HG02623 (cell line): ENCODE data around the gene SOCS3.

Experiments used
- ATAC-seq: cut with Tn5 transposase; IDR thresholded peaks from one replicate; pipeline ENCODE4 v1.9.1; 2021; ENCODE audit warnings: moderate library complexity; ENCODE audit not compliant: unreplicated experiment

The SOCS3 gene

DNA sequence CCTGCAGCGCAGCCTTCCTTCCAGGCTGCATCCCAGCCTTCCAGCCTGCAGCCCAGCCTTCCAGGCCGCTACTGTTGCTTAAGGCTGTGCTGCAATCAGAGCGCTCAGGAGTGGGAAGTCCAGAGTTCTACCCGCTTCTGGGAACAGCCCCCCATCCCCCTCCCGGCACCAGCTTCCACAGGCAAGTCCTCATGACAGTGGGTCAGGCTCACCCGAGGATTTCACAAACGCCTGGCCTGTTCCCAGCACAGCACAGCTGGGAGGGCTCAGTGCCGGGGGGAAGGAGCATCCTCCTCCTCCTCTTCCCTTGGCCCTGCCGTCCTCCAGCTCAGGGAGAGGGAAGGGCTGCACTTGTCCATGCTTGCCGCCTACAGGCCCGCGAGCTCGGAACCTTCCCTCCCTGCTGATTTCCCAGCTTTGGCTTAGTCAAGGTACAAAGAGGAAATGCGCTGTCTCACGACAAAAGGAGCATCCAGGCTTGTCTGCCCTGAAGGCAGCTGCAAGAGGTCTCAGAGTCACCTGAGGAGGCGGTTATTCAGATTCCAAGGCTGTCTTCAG lies 8.3 kb downstream of the SOCS3 start:
- no peak for ATAC-seq

DNA sequence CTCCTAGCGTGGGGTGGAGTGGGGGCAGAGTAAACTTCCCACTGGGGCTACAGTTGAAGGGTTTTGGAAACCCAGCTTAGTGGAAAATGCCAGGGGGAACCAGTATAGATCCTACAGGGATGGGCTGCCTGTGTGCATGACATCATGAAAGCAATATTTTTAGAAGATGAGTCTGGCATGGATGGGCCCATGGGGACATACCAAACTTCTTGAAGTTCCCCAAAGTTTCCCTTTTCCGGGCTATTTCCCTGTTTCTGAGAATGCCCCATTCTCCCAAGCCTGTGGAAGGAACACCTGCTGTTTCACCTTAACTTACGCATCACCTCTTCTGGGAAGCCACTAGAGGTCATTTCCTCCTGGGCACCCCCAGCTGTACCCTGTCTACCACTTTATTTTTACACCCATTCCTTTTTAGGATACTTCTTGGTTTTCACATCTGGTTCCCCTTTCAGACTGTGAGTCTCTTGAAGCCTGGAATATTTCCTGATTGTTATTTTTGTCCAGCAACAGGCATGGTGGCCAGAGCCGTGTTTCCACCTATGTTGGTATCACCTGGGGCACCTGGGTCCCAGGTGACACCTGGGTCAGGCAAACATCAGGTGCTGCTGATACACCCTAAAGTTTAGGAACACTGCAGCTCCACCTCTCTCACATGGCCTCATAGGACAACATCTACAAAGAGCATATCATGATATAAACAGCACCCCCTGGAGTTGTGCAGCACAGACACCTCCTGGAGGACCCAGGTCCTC lies 9.8 kb downstream of the SOCS3 start:
- no peak for ATAC-seq

DNA sequence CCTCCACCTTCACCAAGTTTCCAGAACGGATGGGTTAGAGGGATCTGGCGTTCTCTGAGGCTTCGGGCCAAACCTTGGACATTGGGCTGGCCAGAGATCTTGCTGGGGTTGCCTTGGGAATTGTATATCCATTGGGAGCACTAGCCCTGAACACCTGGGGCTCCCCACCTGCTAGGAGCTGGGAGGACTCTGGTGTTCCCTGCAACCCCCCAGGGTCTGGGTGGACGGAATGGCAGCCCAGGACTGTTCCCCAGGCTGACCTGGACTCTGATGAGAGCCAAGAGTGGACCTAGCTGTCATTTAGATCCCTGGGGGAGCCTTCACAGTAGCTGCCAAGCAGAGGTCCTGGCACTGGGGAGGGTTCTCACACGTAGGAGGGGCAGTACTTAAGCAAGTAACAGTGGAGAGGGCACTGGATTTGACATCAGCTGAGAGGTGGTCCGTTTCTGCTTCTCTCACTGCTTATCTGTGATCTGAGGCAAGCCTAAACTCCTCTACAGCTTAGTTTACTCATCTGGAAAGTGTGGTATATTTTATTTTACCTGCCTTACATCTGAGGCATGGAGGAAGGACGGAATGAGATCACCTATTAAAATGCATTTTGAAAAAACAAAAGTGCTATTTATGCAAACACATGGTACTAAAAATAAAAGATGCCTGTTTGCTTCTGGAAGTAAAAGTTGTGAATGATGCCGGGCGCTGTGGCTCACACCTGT lies 11.7 kb downstream of the SOCS3 start:
- no peak for ATAC-seq

DNA sequence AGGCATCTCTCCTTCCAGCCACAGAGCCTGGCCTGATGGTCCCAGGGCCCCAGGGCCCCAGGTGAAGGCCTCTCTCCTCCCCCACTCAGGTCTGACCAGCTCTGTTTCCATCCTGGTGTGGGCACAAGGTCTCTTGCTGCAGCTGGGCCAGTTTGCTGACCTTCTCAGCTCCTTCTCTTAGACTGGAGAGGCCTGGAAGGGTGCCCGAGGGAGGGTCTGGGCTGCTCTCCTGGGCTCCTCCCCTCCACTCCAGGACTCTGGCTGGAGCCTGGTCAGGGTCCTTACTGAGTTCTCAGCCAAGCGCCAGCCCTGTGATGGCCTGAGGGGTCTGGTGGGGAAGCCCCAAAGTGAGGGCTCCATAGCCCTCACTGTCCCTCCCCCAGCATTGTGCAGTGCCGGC lies 12.4 kb downstream of the SOCS3 start:
- no peak for ATAC-seq

DNA sequence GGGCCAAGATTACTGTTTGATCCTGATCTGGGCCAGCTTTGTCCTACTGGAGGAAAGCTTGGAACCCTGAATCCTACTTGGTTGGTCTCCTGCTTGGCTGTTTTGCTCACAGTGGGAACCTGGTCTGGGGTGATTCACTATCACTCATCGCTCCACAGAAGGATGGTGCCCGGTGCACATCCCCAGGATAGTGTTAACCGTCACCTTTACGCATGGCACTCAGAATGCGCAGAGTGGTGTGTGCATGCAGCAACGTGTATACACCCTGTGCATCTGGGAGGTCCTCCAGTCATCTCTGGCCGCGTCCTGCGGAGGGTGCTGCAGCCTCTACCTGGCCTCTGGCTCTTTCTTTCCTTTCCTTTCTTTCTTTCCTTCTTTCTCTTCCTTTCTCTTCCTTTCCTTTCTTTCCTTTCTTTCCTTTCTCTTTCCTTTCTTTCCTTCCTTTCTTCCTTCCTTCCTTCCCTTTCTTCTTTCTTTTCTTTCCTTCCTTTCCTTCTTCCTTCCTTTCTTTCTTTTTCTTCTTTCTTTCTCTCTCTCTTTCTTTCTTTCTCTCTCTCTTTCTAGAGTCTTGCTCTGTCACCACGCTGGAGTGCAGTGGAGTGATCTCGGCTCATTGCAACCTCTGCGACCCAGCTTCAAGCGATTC lies 13.1 kb downstream of the SOCS3 start:
- ATAC-seq, result no peak

DNA sequence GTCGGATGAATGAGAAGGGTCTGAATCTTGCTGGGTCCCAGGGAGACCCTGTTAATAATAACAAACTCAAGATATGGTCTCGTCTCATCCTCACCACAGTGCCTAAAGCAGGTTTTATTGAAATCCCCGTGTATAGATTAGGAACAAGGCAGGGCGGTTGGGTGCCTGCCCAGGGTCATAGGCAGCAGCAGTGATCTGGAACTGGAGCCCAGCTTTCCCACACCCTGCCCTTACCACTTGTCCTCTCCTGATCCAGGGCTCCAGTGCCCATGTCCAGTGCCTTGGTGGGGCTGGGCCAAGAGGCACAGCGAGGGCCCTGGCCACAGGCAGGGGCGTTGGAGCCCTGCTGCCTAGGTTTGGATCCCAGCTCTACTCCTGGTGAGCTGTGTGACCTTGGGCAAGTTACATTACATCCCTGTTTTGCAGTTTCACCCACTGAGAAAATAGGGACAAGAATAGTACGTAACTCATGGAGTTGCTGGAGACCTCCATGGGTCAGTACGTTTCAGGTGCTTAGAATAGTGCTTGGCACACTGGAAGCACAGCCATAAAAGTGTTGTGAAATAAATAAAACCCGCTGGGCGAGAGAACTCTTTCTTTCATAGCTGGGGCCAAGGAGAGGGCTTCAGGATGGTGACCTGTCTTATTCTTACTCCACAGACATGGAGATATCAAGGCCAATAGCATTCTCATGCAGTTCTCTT lies 13.9 kb downstream of the SOCS3 start:
- no peak for ATAC-seq

DNA sequence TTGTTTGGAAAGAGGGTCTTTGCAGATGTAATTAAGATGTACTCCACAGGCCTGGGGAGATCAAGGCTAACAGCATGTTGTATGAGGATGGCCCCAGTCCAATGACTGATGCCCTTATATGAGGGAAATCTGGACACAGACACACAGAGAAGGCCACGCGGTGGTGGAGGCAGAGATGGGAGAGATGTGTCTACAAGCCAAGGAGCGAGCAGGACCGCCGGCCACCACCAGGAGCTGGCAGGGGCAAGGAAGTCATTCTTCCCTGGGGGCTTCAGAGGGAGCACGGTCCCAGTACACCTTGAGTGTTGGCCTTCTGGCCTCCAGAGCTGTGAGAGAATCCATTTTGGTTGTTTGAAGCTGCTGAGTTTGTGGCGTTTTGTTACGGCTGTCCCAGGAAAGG lies 14.7 kb downstream of the SOCS3 start:
- no peak for ATAC-seq

DNA sequence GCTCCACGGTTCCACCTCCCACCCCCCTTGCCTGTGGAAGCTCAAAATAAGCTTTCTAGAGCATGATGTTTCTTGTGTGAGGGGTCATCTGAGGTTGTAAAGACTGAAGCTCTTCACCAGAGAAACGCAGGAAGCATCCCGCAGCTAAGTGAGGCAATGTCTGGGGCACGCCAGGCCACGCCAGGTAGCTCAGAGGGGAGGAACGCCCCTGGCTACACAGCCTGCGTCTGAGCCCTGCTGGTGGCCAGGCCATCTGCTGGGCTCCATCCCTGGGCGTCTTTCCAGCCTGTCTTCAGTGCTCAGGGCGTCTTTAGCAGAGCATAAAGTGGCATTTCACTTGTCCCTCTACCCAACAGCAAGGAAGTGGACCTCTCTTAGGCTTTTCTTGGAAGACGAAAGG lies 15.2 kb downstream of the SOCS3 start:
- no peak for ATAC-seq

DNA sequence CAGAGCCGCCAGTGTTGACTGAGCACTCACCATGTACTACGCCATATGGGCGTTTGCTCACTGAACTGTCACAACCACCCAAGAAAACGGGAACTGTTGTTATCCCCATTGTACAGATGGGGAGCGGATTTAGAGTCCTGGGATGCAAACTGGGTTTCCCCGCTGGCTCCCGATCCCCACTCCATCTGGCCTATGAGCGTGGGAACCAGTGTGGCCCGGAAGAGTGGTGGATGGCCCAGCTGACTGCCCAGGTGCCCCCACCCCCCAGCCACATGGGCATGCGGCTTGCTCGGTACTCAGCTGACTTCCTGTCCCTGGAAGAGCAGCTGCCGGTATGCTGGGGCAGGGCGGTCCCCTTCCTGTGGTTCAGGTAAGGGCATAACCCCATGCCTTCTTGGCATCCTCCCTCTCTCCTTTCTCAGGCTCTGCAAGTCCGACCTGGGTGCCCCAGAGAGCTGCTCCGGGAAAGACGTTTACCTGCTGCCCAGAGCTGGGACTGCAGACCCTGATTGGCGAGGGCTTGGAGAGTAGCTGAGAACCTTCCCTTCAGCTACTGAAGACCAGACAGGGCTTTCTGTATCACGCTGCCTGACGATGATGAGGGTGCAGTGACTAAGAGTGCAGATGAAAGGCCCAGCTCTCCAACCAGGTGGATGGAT lies 16.2 kb downstream of the SOCS3 start:
- no peak for ATAC-seq

DNA sequence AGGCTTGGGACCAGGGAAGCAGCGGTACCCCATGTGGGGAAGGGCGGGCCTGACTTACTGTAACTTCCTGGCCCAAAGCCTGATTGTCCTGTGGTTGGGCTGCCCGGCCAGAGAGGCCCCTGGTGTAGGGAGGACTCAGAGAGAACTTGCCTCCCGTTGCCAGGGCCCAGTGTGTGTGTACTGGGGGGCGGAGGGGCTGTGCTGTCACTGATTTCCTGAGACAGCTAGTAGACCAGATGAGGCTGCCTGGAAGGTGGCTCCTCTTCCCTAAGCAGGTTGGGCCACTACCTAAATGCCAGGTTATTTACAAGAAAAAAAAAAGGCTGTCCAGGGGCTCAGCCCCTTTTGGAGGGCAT lies 16.7 kb downstream of the SOCS3 start:
- no peak for ATAC-seq

DNA sequence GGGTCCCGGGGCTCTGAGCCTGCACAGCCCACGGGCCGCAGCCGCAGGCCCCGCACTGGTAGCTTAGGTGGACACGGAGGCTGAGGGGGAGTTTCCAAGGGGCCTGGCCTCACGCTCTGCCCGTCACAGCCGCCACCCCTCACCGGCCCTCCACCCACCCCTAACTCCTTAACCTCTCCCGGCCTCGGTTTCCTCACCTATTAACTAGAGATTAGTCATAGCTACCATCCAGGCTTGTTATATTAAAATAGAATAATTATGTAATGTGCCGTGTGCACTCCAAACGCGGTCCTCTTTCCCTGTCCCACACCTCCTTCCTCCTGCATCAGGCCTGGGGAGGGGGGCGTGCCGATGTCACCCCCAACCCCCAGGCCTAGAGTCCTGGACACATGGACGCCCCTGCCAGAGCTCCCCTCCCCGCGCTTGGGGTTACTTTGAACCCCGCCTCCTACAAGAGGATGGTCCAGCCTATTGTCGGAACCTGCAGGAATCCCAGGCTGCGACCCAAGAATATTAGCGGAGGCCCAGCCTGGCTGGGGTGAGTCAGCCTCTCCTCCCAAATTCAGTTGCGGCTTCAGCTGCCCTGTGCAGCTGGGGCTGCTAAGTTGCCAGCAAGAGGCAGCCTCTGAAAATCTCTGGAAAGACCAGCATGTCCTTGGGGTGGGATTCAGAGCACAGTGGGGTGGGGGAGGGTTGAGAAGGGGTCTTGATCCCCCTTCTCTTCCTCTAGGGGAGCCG lies 17.3 kb downstream of the SOCS3 start:
- no peak for ATAC-seq

DNA sequence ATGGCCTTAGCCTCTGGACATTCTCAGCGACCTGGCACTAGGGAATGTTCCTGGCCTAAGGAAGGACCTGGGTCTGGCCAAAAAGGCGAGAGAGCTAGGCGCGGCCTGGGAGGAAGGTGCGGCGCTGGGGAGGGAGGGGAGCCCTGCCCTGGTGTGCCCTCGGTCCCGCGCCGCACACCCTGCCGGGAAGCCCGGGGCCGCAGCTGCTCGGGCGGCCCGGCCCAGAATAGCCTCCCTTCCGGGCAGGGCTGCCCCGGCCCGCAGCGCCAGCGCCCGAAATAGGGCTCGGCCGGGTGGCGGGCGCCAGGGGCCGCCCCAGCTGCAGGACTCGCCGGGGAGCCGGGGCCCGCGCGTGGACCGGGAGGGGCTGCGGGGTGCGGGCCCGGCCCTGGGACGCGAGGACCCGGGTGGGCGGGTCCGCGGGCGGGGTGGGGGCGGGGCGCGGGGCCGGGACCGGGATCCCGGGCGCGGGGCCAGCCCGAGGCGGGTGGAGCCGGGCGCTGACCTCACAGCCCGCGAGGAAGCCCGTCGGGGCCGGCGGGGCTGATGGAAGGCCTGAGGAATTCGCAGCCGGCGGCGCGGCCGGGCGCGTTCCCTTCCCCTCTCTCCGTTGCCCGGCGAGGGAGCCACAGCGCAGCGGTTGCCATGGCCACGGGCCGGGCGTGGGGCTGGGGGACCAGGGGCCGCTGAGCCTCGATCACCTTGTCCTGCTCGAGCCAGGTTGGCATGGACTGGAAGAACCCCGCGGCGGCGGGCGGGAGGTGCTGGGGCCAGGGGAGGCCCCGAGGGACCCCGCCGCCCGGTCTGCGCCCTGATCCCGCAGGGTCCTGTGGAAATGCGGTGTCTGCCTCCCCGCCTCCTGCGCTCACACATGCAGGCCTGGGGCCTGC lies 18.1 kb downstream of the SOCS3 start:
- no peak for ATAC-seq

DNA sequence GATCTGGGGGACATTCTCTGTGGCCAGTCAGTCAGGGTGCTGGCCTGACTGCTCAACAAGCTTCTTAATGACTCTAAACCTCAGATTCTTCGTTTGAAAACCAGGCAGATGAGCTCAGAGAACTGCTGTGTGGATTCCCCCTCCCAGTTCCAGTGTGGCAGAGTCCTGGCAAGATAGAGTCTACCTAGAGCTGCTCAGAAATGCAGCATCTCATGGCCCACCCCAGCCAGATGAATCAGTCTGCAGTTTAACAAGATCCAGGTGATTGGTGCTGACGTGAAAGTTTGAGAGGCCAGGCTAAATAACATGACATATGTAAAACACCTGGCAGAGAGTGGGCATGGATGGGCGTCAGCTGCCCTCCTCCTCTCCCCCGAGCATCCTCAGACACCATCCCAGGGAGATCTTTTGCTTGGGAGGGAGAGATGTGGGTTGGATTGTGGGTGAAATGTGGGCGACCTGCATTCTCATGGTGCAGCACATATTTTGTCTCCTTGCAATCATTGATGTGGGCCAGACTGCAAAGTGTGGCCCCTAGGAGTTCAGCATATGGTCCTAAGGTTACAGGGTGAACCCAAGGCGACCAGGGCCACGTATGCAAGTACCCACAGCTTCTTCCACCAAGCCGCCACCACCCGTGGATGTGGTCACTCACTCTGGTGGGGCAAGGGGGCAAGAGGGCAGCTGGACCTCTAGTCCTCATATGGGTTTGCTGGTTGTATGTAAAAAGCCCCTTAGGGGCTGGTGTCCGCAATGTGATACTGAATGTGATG lies 19.5 kb downstream of the SOCS3 start:
- no peak for ATAC-seq

DNA sequence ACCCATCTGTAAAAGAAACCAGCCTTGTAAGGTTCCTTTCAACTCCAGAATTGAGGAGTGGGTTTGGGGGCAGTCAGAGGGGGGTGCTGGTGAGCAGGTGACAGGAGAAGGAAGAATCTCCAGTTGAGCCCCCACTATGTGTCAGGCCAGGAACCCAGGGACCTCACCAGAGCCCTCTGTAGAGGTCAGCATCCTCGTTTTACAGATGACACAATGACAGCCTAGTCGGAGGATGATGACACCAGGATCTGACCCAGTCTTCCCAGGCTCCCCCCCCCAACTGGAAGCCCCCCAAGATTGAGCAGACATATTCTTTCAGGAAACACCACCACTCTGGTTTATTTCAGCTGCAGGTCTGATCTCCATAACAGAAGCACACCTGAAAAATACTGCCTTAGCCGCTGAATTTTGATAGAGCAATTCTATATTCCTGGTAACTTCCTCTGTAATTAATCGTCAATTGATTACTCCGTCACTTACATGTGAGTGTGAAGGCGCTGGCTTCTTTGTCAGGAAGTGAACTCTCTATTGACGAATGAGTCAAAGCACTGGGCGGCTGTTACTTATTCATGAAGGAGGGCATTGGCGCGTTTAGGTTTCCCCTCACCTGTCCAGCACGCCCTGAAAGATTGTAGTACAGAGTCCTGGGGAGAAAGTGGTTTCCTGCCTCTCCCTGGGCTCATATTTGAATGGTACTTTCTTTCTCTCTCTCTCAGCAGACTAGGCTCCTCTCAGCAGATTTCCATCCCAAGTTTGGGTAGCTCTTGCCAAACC lies 21.2 kb downstream of the SOCS3 start:
- no peak for ATAC-seq

DNA sequence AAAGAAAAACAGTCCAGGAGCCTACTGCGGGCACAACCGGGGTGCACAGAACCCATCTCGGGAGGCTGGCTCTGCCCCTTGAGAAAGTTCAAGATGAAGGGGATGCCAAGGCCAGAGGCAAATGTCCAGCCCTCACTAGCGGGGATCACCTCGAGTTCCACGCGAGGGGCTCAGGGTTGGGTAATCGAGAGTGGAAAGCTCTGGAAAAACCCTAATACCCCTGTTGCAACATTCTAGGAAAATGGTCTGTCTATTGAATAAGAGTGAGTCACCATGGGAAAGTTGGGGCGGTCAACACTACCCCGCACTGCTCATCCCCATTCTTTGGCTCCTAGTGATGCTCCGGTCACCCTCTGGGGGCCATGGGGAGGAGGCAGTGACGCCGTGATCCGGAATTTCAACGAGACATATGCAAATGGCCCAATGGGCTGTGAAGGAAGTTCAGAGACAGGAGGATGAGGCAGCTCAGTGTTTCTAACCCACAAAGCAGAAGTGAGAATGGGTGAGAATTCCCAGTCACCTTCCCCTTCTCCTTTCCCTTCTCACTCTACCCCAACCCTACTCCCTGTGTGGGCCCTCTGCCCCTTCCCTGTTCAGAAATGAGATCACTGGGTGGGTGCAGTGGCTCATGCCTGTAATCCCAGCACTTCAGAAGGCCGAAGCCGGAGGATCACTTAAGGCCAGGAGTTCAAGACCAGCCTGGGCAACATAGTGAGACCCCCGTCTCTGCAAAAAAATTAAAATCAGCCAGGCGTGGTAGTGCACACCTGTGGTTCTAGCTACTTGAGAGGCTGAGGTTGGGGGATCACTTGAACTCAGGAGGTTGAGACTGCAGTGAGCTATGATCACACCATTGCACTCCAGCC lies 22.4 kb downstream of the SOCS3 start:
- no peak for ATAC-seq

DNA sequence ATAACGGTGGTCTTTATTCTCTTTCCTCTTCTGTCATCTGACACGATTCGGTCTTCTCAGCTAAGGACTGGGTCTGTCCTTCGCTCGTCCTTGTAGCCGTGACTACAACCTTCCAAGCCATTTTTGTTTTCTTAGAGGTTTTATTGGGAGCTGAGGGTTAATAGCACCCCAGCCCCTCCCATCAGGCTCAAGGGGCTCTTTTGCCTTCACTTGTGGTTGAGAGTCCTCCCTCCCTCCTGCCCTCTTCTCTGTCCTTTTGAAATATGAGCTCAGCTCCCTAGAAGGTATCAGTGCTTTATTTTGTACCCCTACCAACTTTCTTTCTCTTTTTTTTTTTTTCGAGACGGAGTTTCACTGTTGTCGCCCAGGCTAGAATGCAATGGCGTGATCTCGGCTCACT lies 24.7 kb downstream of the SOCS3 start:
- ATAC-seq, result no peak

DNA sequence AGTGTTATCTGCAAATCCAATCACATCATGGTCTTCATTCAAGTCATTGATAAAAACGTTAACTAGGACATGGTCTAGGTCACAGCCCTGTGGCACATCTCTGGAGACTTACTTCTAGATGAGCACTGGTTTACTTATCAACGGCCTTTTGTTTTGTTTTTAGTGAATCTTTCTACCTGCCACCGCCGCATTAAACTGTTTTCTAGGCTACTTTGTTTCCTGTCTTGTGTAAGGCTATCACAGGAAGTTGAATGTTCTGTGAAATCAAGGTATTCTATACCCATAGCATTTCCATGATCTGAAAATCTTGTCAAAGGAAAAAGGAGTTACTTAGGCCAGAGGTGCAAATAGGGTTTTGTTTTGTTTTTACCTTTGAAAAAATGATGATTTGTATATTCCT lies 26.9 kb downstream of the SOCS3 start:
- no peak for ATAC-seq
